Measurements from ENCODE around the gene KCNJ14.
"Not testable (repeated sequence)": the region's sequence is repeated elsewhere in the genome, so short reads cannot be mapped to it uniquely, and the experiment has no call there.

KCNJ14 gene

DNA sequence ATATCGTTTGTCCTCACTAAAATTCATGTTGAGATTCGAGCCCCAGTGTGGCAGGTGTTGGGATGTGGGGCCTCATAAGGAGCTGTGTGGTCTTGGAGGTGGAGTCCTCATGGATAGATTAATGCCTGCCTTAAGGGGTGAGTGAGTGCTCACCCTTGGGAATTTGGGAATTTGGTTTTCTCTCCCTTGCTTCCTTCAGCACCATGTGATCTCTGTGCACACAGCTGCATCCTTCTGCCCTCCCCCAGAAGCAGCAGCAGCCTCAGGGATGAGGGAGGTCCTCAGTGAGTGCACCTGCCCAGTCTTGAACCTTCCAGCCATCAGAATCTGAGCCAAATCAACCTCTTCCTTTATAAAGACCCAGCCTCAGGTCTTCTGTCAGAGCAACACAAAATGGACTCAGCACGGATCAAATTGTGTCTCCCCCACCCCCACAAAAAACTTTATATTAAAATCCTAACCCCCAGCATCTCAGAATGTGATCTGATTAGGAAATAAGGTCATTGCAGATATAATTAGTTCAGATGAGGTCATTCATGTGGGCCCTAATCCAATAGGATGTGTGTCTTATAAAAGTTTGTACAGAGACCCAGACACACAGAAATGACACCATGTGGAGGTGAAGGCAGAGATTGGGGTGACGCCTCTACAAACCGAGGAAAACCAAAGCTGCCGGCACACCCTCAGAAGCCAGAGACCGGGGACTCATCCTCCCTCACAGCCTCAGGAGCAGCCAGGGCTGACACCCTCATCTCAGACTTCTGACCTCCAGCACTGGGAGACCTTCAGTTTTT, 26.7 kb downstream of the KCNJ14 start:
- peak overlapping the region; percentile 20 for H3K27ac Mint-ChIP-seq
- DNase-seq: no peak
- no peaks in the 10 kb centered on the region for H3K9me3 Mint-ChIP-seq
- peaks cover 14 to 19% of the 10 kb centered on the region in 2 donors for H3K4me1 Mint-ChIP-seq
- peaks cover 0 to 7% of the 10 kb centered on the region in 2 donors for H3K36me3 Mint-ChIP-seq
- no peak for ATAC-seq (replicated peaks)
- H3K27me3 Mint-ChIP-seq: peaks cover 5 to 15% of the 10 kb centered on the region in 2 donors
- H3K4me3 Mint-ChIP-seq: peak overlapping the region in 1 of 2 donors; percentile 94

GRCh38 chr19:48483301-48483700, 27.9 kb downstream of the KCNJ14 start:
- no peak overlapping the region for H3K27ac Mint-ChIP-seq
- no peak overlapping the region for H3K4me3 Mint-ChIP-seq
- H3K4me1 Mint-ChIP-seq: peaks cover 14 to 19% of the 10 kb centered on the region in 2 donors
- H3K9me3 Mint-ChIP-seq: no peaks in the 10 kb centered on the region
- H3K36me3 Mint-ChIP-seq: peaks cover 0 to 7% of the 10 kb centered on the region in 2 donors
- H3K27me3 Mint-ChIP-seq: peaks cover 9 to 15% of the 10 kb centered on the region in 2 donors
- ATAC-seq (replicated peaks) (no peak), DNase-seq (no peak)

DNA sequence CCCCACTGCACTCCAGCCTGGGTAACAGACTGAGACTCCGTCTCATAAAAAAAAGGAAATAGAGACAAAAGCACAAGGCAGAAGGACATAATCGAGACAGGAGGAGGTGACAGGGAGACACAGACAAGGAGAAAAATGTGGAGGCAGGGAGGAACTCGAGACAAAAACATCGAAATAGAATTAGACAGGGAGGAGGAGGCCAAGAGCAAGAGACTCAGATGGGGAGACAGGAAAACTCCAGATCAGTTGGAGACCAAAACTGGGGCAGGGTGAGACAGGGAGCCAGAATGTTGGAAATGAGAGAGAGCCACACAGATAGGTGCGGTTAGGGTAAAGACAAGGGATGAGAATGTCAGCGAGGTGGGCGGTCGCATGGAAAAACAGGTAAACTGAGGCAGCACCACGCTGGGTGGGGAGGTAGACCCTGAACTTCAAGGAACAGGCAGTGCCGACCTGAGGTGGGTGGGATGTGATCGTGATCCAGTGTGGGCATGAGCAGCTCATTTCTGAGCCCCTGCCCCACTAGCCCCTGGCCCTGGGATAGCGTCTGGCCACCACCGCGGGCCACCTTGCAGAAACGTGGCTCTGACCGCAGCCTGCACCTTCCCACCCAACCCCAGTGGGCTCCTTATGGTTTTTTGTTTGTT, 29.0 kb downstream of the KCNJ14 start:
- Mint-ChIP-seq H3K36me3 (peaks cover 0 to 4% of the 10 kb centered on the region in 2 donors), H3K27me3 (peaks cover 12 to 15% of the 10 kb centered on the region in 2 donors), H3K9me3 (no peaks in the 10 kb centered on the region), H3K27ac (peak overlapping the region; percentile 76), H3K4me1 (peaks cover 14 to 19% of the 10 kb centered on the region in 2 donors), H3K4me3 (no peak overlapping the region)
- ATAC-seq (replicated peaks): no peak
- DNase-seq: no peak

DNA sequence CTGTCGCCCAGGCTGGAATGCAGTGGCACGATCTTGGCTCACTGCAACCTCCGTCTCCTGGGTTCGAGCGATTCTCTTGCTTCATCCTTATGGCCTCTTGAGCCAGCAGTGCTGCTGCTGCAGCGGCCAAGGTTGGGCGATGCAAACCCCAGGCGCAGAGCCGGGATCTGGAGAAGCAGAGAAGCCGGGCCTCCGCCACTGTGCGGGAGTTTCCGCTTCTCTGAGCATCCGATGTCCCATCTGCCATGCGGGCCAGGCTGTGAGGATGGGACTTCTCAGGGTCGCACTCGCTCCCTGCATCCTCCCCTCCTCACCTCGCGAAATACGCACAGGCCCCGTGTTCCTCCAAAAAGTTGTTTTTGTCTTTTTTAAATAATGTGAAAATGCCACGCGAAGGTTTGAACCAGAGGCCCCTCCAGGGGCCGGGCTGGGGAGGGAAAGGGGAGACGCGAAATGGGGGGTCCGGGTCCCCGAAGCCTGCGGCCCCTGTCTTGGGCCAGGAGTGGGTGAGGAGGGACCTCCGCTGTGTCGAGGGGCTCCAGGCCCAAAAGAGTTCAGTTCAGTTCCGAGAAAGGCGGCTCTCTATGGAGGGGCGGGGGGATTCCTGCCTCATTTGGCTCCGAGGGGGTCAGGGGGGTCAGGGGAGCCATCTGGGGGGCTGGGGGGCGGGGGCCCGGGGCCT, 29.7 kb downstream of the KCNJ14 start:
- H3K27ac Mint-ChIP-seq: no peak overlapping the region
- ATAC-seq (replicated peaks): no peak
- H3K27me3 Mint-ChIP-seq: peaks cover 12 to 15% of the 10 kb centered on the region in 2 donors
- H3K4me3 Mint-ChIP-seq: no peak overlapping the region
- no peaks in the 10 kb centered on the region for H3K36me3 Mint-ChIP-seq
- H3K4me1 Mint-ChIP-seq: peaks cover 12 to 18% of the 10 kb centered on the region in 2 donors
- H3K9me3 Mint-ChIP-seq: no peaks in the 10 kb centered on the region
- no peak for DNase-seq

DNA sequence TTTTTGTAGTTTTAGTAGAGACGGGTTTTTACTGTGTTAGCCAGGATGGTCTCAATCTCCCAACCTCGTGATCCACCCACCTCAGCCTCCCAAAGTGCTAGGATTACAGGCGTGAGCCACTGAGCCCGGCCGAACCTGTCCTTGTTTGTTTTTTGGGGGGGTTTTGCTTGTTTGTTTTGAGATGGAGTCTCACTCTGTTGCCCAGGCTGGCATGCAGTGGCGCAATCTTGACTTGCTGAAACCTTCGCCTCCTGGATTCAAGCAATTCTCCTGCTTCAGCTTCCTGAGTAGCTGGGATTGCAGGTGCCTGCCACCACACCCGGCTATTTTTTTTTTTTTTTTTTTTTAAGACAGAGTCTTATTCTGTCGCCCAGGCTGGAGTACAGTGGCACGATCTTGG, 31.3 kb downstream of the KCNJ14 start:
- ATAC-seq (replicated peaks); H3K4me3 Mint-ChIP-seq; H3K36me3 Mint-ChIP-seq; H3K9me3 Mint-ChIP-seq; DNase-seq: not testable (repeated sequence)
- Mint-ChIP-seq H3K27ac (peak overlapping the region; percentile 31), H3K4me1 (peaks cover 10 to 20% of the 10 kb centered on the region in 2 donors), H3K27me3 (peaks cover 15 to 19% of the 10 kb centered on the region in 2 donors)

GRCh38 chr19:48487544-48487943, 32.2 kb downstream of the KCNJ14 start:
- DNase-seq: no peak
- H3K4me1 Mint-ChIP-seq: peaks cover 13 to 28% of the 10 kb centered on the region in 2 donors
- peak overlapping the region; percentile 31 for H3K27ac Mint-ChIP-seq
- H3K27me3 Mint-ChIP-seq: peaks cover 22 to 27% of the 10 kb centered on the region in 2 donors
- H3K36me3 Mint-ChIP-seq: peaks cover 0 to 1% of the 10 kb centered on the region in 2 donors
- H3K4me3 Mint-ChIP-seq: no peak overlapping the region
- peaks cover 2 to 3% of the 10 kb centered on the region in 2 donors for H3K9me3 Mint-ChIP-seq
- ATAC-seq (replicated peaks): no peak

DNA sequence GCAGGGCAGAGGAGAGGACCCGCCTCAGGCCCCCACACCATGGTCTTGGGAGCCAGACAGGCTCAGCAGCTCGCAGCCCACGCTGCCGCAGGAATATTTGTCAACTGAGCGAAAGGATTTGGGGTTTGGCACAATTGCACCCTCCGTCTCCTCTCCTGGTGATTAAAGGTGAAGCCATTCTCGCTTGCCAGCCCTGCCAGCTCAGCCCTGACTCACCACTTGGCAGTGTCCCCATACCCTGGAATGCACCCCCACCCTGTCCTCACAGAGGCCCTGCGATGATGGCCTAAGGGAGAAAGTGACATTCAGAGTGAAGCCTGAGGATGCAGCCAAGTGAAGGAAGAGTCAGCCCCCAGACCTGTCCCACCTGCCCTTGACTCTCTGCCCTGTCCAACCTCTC, 32.6 kb downstream of the KCNJ14 start:
- H3K4me1 Mint-ChIP-seq: peaks cover 17 to 32% of the 10 kb centered on the region in 2 donors
- peaks cover 5 to 7% of the 10 kb centered on the region in 2 donors for H3K9me3 Mint-ChIP-seq
- H3K27ac Mint-ChIP-seq: no peak overlapping the region
- DNase-seq: no peak
- no peak overlapping the region for H3K4me3 Mint-ChIP-seq
- ATAC-seq (replicated peaks): no peak
- H3K36me3 Mint-ChIP-seq: peaks cover 2 to 5% of the 10 kb centered on the region in 2 donors
- H3K27me3 Mint-ChIP-seq: peaks cover 26 to 31% of the 10 kb centered on the region in 2 donors

DNA sequence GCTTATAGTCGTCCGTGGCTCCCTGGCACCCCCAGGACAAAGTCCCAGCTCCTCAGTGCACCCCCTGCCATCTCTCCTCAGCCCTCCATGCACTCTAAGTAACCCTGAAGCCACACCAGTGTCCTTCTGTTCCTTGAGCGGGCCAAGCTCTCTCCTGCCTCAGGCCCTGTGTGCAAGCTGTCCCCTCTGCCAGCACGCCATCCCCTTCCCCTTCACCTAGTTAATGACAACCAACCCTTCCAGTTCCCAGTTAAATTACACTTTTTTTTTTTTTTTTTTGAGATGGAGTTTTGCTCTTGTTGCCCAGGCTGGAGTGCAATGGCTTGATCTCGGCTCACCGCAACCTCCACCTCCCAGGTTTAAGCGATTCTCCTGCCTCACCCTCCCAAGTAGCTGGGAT, 33.1 kb downstream of the KCNJ14 start:
- H3K27ac Mint-ChIP-seq; H3K36me3 Mint-ChIP-seq; ATAC-seq (replicated peaks); H3K9me3 Mint-ChIP-seq; DNase-seq; H3K4me3 Mint-ChIP-seq: not testable (repeated sequence)
- Mint-ChIP-seq H3K27me3 (peaks cover 26 to 34% of the 10 kb centered on the region in 2 donors), H3K4me1 (peaks cover 18 to 37% of the 10 kb centered on the region in 2 donors)

GRCh38 chr19:48489608-48490216, 34.3 kb downstream of the KCNJ14 start:
- peak; percentile 62 to 64 for ATAC-seq (replicated peaks)
- H3K4me3 Mint-ChIP-seq: peak overlapping the region in 1 of 2 donors; percentile 3

GRCh38 chr19:48490981-48491792, 35.8 kb downstream of the KCNJ14 start:
- Mint-ChIP-seq H3K27ac (peak overlapping the region; percentile 72), H3K4me1 (peaks cover 23 to 44% of the 10 kb centered on the region in 2 donors), H3K4me3 (peak overlapping the region; percentile 59 to 69), H3K27me3 (peaks cover 35 to 55% of the 10 kb centered on the region in 2 donors), H3K9me3 (peaks cover 6 to 8% of the 10 kb centered on the region in 2 donors), H3K36me3 (peaks cover 2 to 6% of the 10 kb centered on the region in 2 donors)
- DNase-seq (no peak), ATAC-seq (replicated peaks) (peak; percentile 28 to 41)

More at GRCh38 chr19:48489608-48490216, 34.3 kb downstream of the KCNJ14 start:
- H3K9me3 Mint-ChIP-seq: peaks cover 6 to 8% of the 10 kb centered on the region in 2 donors
- peaks cover 25 to 41% of the 10 kb centered on the region in 2 donors for H3K27me3 Mint-ChIP-seq
- H3K27ac Mint-ChIP-seq: no peak overlapping the region
- DNase-seq: peak; percentile 78
- H3K4me1 Mint-ChIP-seq: peaks cover 22 to 44% of the 10 kb centered on the region in 2 donors
- peaks cover 2 to 6% of the 10 kb centered on the region in 2 donors for H3K36me3 Mint-ChIP-seq

DNA sequence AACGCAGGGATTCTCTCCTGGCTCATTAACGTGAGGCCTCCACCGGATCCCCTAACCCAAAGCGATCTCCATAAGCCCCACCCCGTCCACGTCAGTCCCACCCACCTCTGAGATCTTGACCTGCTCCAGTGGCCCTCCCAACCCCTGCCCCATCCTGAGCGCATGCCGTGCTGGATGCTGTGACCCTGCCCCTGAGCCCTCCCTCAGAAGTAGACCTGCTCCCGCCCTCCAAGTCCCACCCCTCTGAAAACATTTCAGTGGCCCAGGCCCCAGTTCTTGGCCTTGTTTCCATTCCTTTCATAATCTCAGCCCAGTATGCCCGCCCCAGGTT, 36.4 kb downstream of the KCNJ14 start:
- peaks cover 35 to 57% of the 10 kb centered on the region in 2 donors for H3K27me3 Mint-ChIP-seq
- peaks cover 6 to 8% of the 10 kb centered on the region in 2 donors for H3K9me3 Mint-ChIP-seq
- peak overlapping the region; percentile 28 to 39 for H3K4me3 Mint-ChIP-seq
- peaks cover 23 to 44% of the 10 kb centered on the region in 2 donors for H3K4me1 Mint-ChIP-seq
- no peak for DNase-seq
- no peak for ATAC-seq (replicated peaks)
- H3K36me3 Mint-ChIP-seq: peaks cover 2 to 6% of the 10 kb centered on the region in 2 donors
- H3K27ac Mint-ChIP-seq: no peak overlapping the region

GRCh38 chr19:48492925-48493717, 37.7 kb downstream of the KCNJ14 start:
- ATAC-seq (replicated peaks): peak; percentile 74 to 75
- H3K27me3 Mint-ChIP-seq: peaks cover 44 to 66% of the 10 kb centered on the region in 2 donors

More at GRCh38 chr19:48492925-48493717, 37.7 kb downstream of the KCNJ14 start:
- Mint-ChIP-seq H3K4me1 (peaks cover 25 to 46% of the 10 kb centered on the region in 2 donors), H3K27ac (peak overlapping the region; percentile 68), H3K9me3 (peaks cover 6 to 8% of the 10 kb centered on the region in 2 donors), H3K4me3 (peak overlapping the region; percentile 77 to 81), H3K36me3 (peaks cover 2 to 6% of the 10 kb centered on the region in 2 donors)
- peak; percentile 71 for DNase-seq

All from stimulated activated naive B cell treated with anti-CD40 and anti-IgM and Interleukin-4, amounts not matched to agents 10 μg/mL and 1 μg/mL and 100 μg/mL, for 72 hours (primary cell).